Cardiac fibroblast (primary cell): ENCODE data around the gene SERINC5.

ENCODE experiments used
- DNase-seq, 2 donors: peaks; one replicate each; pipeline versions ENCODE4 v3.0.0 to v3.0.0-alpha.2; 2010; ENCODE audit warnings: low read depth in 2 of 2
- H3K4me3 ChIP-seq, 2 donors: replicated peaks in 1 of 2; 1 replicate in 1 of 2; 2 replicates in 1 of 2; pipeline ENCODE4 v1.5.1; 2011; ENCODE audit warnings: low read depth in 2 of 2, low read length in 2 of 2, mild to moderate bottlenecking in 2 of 2, moderate library complexity in 1 of 2
- CTCF ChIP-seq: IDR thresholded peaks from one replicate; pipeline ENCODE4 v1.5.1; 2011; ENCODE audit warnings: low read depth, mild to moderate bottlenecking, low read length, inconsistent platforms

SERINC5 gene

GRCh38 chr5:80213466-80213865 lies 42.4 kb downstream of the SERINC5 start:
- no peak for DNase-seq
- H3K4me3 ChIP-seq, result no peak overlapping the region
- no peak for TF ChIP-seq CTCF

GRCh38 chr5:80212171-80212667 lies 43.6 kb downstream of the SERINC5 start:
- no peak for TF ChIP-seq CTCF
- no peak overlapping the region for H3K4me3 ChIP-seq
- no peak for DNase-seq

- H3K4me3 ChIP-seq, result no peak overlapping the region
- no peak for TF ChIP-seq CTCF
- no peak for DNase-seq
Measured at GRCh38 chr5:80211327-80211726, 44.5 kb downstream of the SERINC5 start.

- H3K4me3 ChIP-seq, result no peak overlapping the region
- TF ChIP-seq CTCF, result no peak
- DNase-seq, result no peak
Measured at GRCh38 chr5:80210014-80210413, 45.8 kb downstream of the SERINC5 start.

- DNase-seq, result no peak
- H3K4me3 ChIP-seq, result no peak overlapping the region
- no peak for TF ChIP-seq CTCF
Measured at GRCh38 chr5:80208381-80208780, 47.5 kb downstream of the SERINC5 start.

- no peak overlapping the region for H3K4me3 ChIP-seq
- DNase-seq, result no peak
- TF ChIP-seq CTCF, result no peak
Measured at GRCh38 chr5:80207832-80208231, 48.0 kb downstream of the SERINC5 start.

- no peak for TF ChIP-seq CTCF
- DNase-seq, result peak; percentile 64 to 79
- H3K4me3 ChIP-seq, result no peak overlapping the region
Measured at GRCh38 chr5:80206282-80206681, 49.6 kb downstream of the SERINC5 start.
